Right cardiac atrium (tissue), 5 donors: Measurements from ENCODE around the gene PKIB. TPM values are rescaled to one million over a fixed set of nuclear protein-coding genes. Genes with fewer than 3 reads are reported as not detected.
A peak's percentile ranks its signal among the peaks of the same experiment; 100 is the strongest.
"Not testable (repeated sequence)": the region's sequence is repeated elsewhere in the genome, so short reads cannot be mapped to it uniquely, and the experiment has no call there.

Source experiments
- ATAC-seq, 2 donors: fragments of 200-7000 bp; cut with Tn5 transposase; one replicate each; pipeline versions ENCODE4 v1.8.0 to v1.9.1; 2020; ENCODE audit warnings: moderate library complexity in 2 of 2, mild to moderate bottlenecking in 1 of 2
- DNase-seq, 3 donors: peaks; one replicate each; pipeline ENCODE4 v3.0.0-alpha.2; 2020
- H3K27ac ChIP-seq: one replicate; pipeline ENCODE4 v1.5.1; 2013; ENCODE audit warnings: mild to moderate bottlenecking, low read length, control low read depth, moderate library complexity
- H3K27me3 ChIP-seq: one replicate; pipeline ENCODE4 v1.6.1; 2013; ENCODE audit not compliant: control insufficient read depth, insufficient read depth
- H3K4me1 ChIP-seq: one replicate; pipeline ENCODE4 v1.6.1; 2013; ENCODE audit warnings: low read length; ENCODE audit not compliant: control insufficient read depth, insufficient read depth
- H3K4me3 ChIP-seq: one replicate; pipeline ENCODE4 v1.5.1; 2013; ENCODE audit warnings: low read length, control low read depth
- H3K9me3 ChIP-seq: one replicate; pipeline ENCODE4 v1.6.1; 2013; ENCODE audit warnings: low read length; ENCODE audit not compliant: control insufficient read depth
- WGBS: extraction: QIAGEN DNeasy Blood & Tissue Kit; methylation state at CpG from one replicate; pipeline ENCODE4 v1.1.7; 2013; 5-methylcytosine and 5-hydroxymethylcytosine counted together
- intact Hi-C, 4 donors: fragments of 100-400 bp; cut with DNase I; formaldehyde crosslinking; loops; one replicate each; pipeline versions ENCODE4 v1.11.0 to v1.14.0; 2022 to 2023
- polyA plus RNA-seq: library from polyadenylated mRNA; stranded (reverse); fragments of 200-250 nt; gene quantifications from one replicate; pipeline ENCODE4 v1.2.3, GENCODE V29; 2013
- total RNA-seq, 4 donors: library from RNA; stranded (reverse); fragmentation: NEBNext Ultra II Directional; extraction: Animal tissue kit (Norgen Biotek cat#: 25700); gene quantifications; one replicate each; pipeline ENCODE4 v1.2.1, GENCODE V29; 2021
- donor health status: healthy with polysubstance abuse.
- donor health status: DM: no; HTN: yes; CAD: no.
- donor health status: DM: no; HTN: no; CAD: no.
- donor health status: DM: no; HTN: yes; CAD: no; lungs with severe emphysema.
- donor health status: DM: yes; HTN: yes; CAD: no.

PKIB gene
- total and polyA plus RNA-seq, 5 donors, result 0.25 to 0.57 (median 0.51) TPM

- no peak overlapping the region for H3K4me3 ChIP-seq
- WGBS, result 79% methylated on average over 9 of the region's 9 CpGs
- no peaks in the 10 kb centered on the region for H3K4me1 ChIP-seq
- no peak overlapping the region for H3K27ac ChIP-seq
- no peaks in the 10 kb centered on the region for H3K9me3 ChIP-seq
- no peak for DNase-seq
- ATAC-seq, result no peak
- intact Hi-C loops, result loop anchor here in 2 of 4 donors (5.0 kb wide), 1 partner anchor 91 kb away; no protein-coding TSS in a partner anchor
- no peaks in the 10 kb centered on the region for H3K27me3 ChIP-seq
Measured at GRCh38 chr6:122746688-122747087, 136.5 kb downstream of the PKIB start.

DNA sequence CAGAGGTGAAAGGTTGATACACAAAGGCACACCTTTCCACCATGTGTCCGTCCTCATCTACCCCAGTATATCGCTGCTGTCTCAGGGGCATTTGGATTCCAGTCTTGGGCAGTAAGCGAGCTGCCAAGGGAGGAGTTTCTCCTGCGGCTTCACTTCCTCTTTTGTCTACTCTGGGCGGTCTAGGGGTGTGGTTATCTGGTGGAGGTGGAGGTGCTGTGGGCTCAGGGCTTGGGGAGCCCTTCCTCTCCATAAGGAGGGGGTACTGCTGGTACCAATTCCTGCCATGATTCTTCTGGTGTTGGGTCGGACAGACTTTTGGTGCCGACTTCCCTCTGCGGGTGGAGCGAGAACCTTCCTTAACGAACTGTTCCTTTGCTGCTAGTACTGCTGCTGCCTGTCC, 137.4 kb downstream of the PKIB start:
- H3K27ac ChIP-seq, result no peak overlapping the region
- H3K4me3 ChIP-seq, result no peak overlapping the region
- 87% methylated on average over 10 of the region's 10 CpGs for WGBS
- ATAC-seq, result no peak
- no peak for DNase-seq
- intact Hi-C loops, result loop anchor here in 2 of 4 donors (5.0 kb wide), 1 partner anchor 90 kb away; no protein-coding TSS in a partner anchor
- H3K9me3 ChIP-seq, result no peaks in the 10 kb centered on the region
- H3K27me3 ChIP-seq, result no peaks in the 10 kb centered on the region
- no peaks in the 10 kb centered on the region for H3K4me1 ChIP-seq

GRCh38 chr6:122748945-122749344, 138.7 kb downstream of the PKIB start:
- H3K27ac ChIP-seq, H3K4me1 ChIP-seq, H3K4me3 ChIP-seq, ATAC-seq, H3K9me3 ChIP-seq, H3K27me3 ChIP-seq, DNase-seq: not testable (repeated sequence)
- WGBS, result 86% methylated on average over 5 of the region's 5 CpGs
- intact Hi-C loops, result loop anchor here in 2 of 4 donors (5.0 kb wide), 1 partner anchor 88 kb away; no protein-coding TSS in a partner anchor

DNA sequence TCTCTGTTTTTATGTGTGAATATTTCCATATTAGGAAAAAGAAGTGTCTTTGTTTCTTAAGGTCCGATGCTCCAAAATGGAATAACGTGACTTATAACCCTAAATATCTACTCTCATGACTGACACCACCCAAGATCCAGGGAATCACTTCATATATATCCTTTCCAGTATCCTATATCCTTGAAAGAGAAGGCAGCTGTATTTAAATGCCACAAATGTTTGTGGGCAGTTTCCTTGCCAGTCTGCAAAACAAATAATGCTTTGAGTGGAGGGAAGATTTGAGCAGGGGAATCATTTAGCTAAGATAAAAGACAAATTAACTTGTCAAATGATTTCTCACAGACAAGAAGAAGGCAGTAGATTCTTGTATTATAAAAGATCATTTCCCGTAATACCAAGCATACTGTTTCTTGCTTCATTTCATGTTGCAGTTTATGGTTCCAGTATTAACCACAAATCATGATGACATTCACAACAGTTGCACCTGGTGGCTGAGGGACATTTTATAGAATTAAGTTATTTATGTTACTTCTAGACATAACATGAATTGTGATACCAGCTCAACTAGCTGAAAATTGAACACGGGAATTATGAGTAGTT, 139.3 kb downstream of the PKIB start:
- ATAC-seq, result no peak
- intact Hi-C loops, result loop anchor here in 2 of 4 donors (5.0 kb wide), 1 partner anchor 88 kb away; no protein-coding TSS in a partner anchor
- whole genome bisulfite sequencing, result 85% methylated on average over 4 of the region's 4 CpGs

DNA sequence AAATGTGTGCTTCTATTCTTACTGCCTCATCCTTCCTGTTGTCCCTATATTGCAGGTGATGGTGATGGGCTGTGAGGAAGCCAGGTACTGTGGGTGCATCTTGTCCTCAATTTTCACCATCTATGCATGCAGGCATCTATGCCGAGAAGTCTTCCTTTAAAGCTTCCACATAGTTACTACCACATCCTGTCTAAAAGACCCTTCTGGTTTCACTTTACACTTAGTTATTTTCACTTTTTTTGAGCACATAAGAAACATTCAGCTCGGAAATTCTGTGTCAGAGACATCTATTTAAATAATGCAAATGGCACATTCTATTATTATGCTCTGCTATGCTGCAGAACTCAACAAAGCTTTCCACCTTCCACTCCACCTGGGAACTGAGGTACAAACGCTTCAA, 141.1 kb downstream of the PKIB start:
- Histone ChIP-seq H3K27me3 (no peaks in the 10 kb centered on the region), H3K4me1 (no peaks in the 10 kb centered on the region), H3K9me3 (no peaks in the 10 kb centered on the region), H3K4me3 (no peak overlapping the region), H3K27ac (no peak overlapping the region)
- intact Hi-C loops, result no loop called here
- whole genome bisulfite sequencing, result 62% methylated on average over 3 of the region's 3 CpGs
- DNase-seq, result no peak
- no peak for ATAC-seq

More for the DNA sequence above, 139.3 kb downstream of the PKIB start:
- Histone ChIP-seq H3K9me3 (no peaks in the 10 kb centered on the region), H3K4me1 (no peaks in the 10 kb centered on the region), H3K27ac (no peak overlapping the region), H3K4me3 (no peak overlapping the region), H3K27me3 (no peaks in the 10 kb centered on the region)
- no peak for DNase-seq

GRCh38 chr6:122752459-122752858, 142.3 kb downstream of the PKIB start:
- no peaks in the 10 kb centered on the region for H3K9me3 ChIP-seq
- WGBS, result 37% methylated on average over 1 of the region's 1 CpG
- no peak overlapping the region for H3K27ac ChIP-seq
- intact Hi-C loops, result no loop called here
- DNase-seq (no peak), ATAC-seq (no peak)
- no peak overlapping the region for H3K4me3 ChIP-seq
- no peaks in the 10 kb centered on the region for H3K27me3 ChIP-seq
- no peaks in the 10 kb centered on the region for H3K4me1 ChIP-seq

- DNase-seq, result no peak
- ATAC-seq, result peak in 1 of 2 donors; percentile 19
- Histone ChIP-seq H3K27me3 (no peaks in the 10 kb centered on the region), H3K4me1 (no peaks in the 10 kb centered on the region), H3K27ac (no peak overlapping the region), H3K4me3 (no peak overlapping the region), H3K9me3 (no peaks in the 10 kb centered on the region)
- WGBS, result 74% methylated on average over 10 of the region's 10 CpGs
- intact Hi-C loops, result no loop called here
Measured at GRCh38 chr6:122753000-122753687, 142.9 kb downstream of the PKIB start.

DNA sequence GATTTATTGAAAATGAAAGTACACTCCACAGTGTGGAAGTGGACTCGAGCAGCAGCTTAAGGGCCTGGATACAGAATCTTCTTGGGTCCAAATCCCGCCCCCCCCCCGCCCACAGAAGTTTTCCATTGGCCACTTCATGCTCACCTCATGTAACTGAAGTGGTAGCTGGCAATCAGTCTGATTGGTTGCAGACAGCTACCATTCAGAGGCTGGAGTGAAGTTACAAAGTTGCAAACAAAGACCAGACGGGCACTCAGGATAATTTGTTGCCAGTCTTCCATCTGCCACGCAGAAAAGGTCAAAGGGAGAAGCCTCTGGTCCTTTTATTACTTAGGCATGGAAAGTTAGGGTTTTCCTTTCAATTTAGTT, 143.5 kb downstream of the PKIB start:
- no peaks in the 10 kb centered on the region for H3K27me3 ChIP-seq
- no peak overlapping the region for H3K4me3 ChIP-seq
- H3K4me1 ChIP-seq, result no peaks in the 10 kb centered on the region
- intact Hi-C loops, result no loop called here
- 52% methylated on average over 5 of the region's 5 CpGs for WGBS
- H3K9me3 ChIP-seq, result no peaks in the 10 kb centered on the region
- peak; percentile 44 to 81 for ATAC-seq
- no peak overlapping the region for H3K27ac ChIP-seq
- no peak for DNase-seq

DNA sequence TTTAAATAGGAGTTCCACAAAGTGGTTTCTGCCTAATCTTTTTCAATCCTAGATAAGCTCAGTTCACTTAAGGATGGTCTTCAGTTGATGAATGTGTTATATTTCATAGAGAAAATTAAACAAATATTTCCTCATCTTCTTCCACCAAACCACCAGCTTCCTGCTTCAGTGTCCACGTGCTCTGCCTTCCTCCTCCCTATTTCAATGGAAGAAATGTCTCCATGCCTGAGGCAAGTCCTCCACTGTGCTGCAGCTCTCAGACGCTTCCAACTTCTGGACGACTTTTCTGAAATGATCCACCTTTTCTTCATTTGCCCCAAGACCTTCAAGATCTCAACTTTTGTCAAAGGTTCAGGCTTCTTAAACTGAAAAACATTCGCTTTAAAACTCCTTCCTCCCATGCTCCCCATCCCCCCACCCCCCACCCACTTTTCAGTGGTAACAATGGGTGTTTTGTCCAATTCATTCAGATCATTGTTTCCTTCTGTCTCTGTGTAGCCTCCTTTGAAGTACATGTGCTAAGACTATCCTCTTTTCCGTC, 144.1 kb downstream of the PKIB start:
- Histone ChIP-seq H3K4me1 (no peaks in the 10 kb centered on the region), H3K27ac (no peak overlapping the region), H3K4me3 (no peak overlapping the region), H3K27me3 (no peaks in the 10 kb centered on the region), H3K9me3 (no peaks in the 10 kb centered on the region)
- ATAC-seq (no peak), DNase-seq (no peak)
- intact Hi-C loops, result no loop called here
- 68% methylated on average over 5 of the region's 5 CpGs for WGBS

DNA sequence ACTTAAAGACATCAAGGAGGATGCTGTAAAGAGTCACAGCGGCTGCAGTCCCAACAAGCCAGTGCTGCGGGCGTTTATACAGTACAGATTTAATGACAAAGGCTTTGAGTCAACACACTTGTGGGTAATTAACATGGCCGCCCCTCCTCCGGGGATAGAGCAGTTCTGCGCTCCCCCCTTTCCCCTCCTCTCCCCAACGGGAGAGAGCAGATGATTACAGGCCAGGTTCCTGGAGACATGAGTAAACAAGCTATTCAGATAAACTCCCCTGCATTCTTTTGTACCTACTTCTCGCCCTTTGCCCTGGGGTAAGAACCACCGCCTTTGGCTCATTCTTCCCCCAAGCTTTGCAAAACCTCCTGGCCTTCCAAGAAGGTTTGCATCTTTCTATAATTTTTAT, 145.7 kb downstream of the PKIB start:
- ATAC-seq (no peak), DNase-seq (no peak)
- H3K27me3 ChIP-seq, result no peaks in the 10 kb centered on the region
- WGBS, result 80% methylated on average over 9 of the region's 9 CpGs
- H3K4me3 ChIP-seq, result no peak overlapping the region
- no peak overlapping the region for H3K27ac ChIP-seq
- no peaks in the 10 kb centered on the region for H3K4me1 ChIP-seq
- H3K9me3 ChIP-seq, result no peaks in the 10 kb centered on the region
- intact Hi-C loops, result no loop called here

- ATAC-seq, result no peak
Measured at GRCh38 chr6:122758927-122759334, 148.7 kb downstream of the PKIB start.

More at GRCh38 chr6:122758927-122759334, 148.7 kb downstream of the PKIB start:
- no peak for DNase-seq
- Histone ChIP-seq H3K27ac (no peak overlapping the region), H3K27me3 (no peaks in the 10 kb centered on the region), H3K4me1 (no peaks in the 10 kb centered on the region), H3K9me3 (no peaks in the 10 kb centered on the region), H3K4me3 (no peak overlapping the region)
- intact Hi-C loops, result no loop called here
- 40% methylated on average over 1 of the region's 1 CpG for WGBS
